Duodenal mucosa (tissue), 2 donors: Measurements from ENCODE around the gene ZNF511.
A peak's percentile ranks its signal among the peaks of the same experiment; 100 is the strongest.
"Not testable (repeated sequence)": the region's sequence is repeated elsewhere in the genome, so short reads cannot be mapped to it uniquely, and the experiment has no call there.

Experiments
- H3K27ac ChIP-seq: one replicate; pipeline ENCODE4 v1.7.0; 2013; ENCODE audit warnings: low read depth, low read length
- H3K27me3 ChIP-seq, 2 donors: one replicate each; pipeline ENCODE4 v1.7.0; 2013; ENCODE audit warnings: low read length in 2 of 2, control low read depth in 1 of 2; ENCODE audit not compliant: insufficient read depth in 2 of 2, control insufficient read depth in 1 of 2
- H3K36me3 ChIP-seq, 2 donors: one replicate each; pipeline ENCODE4 v1.7.0; 2013; ENCODE audit warnings: low read length in 2 of 2, control low read depth in 1 of 2; ENCODE audit not compliant: insufficient read depth in 2 of 2, control insufficient read depth in 1 of 2
- H3K4me1 ChIP-seq, 2 donors: one replicate each; pipeline ENCODE4 v1.7.0; 2013; ENCODE audit warnings: low read length in 2 of 2, control low read depth in 1 of 2; ENCODE audit not compliant: insufficient read depth in 2 of 2, control insufficient read depth in 1 of 2
- H3K4me3 ChIP-seq, 2 donors: one replicate each; pipeline ENCODE4 v1.7.0; 2013; ENCODE audit warnings: low read length in 2 of 2, low read depth in 1 of 2
- H3K9ac ChIP-seq, 2 donors: one replicate each; pipeline ENCODE4 v1.7.0; 2013; ENCODE audit warnings: low read length in 2 of 2, low read depth in 1 of 2
- H3K9me3 ChIP-seq, 2 donors: one replicate each; pipeline ENCODE4 v1.7.0; 2013; ENCODE audit warnings: low read length in 2 of 2, control low read depth in 1 of 2; ENCODE audit not compliant: control insufficient read depth in 1 of 2

ZNF511 gene, protein sequence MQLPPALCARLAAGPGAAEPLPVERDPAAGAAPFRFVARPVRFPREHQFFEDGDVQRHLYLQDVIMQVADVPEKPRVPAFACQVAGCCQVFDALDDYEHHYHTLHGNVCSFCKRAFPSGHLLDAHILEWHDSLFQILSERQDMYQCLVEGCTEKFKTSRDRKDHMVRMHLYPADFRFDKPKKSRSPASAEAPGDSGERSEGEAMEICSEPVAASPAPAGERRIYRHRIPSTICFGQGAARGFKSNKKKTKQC

DNA sequence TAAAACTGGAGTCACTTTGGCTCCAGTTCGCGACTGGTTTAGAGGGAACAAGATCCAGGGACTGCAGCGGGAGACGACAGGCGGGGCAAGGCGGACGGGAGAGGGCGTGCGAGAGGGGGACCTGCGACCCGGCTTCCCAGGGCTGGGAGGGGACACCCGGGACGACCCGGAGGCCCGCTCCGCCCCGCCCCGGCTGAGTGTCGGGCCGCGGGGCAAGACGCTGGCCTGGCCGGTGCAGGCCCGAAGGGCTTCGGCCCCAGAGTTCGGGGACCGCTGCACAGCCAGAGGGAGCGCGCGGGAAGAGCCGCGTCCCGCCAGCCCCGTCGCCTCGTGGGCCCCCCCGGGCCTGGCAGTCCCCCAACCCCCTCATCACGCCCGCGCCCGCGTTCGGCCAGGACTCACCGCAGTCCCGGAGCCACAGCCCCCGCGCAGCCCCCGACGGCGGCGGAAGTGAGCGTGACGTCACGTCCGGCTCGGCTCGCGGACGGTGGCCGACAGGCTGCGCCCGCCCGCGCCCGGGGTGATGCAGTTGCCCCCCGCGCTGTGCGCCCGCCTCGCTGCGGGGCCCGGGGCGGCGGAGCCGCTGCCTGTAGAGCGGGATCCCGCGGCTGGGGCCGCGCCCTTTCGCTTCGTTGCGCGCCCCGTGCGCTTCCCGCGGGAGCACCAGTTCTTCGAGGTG is at the start of gene ZNF511, which contains the start of gene TUBGCP2:
TSS of gene ZNF511 (plus strand) at position 494 of the 679 bp plus-strand sequence. CDS start at position 524, 30 bp downstream.
TSS of gene TUBGCP2 (minus strand) at position 452 of the 679 bp plus-strand sequence. CDS start 5,931 bp downstream, outside the sequence.
- H3K27ac ChIP-seq = peak within 1 kb of the TSS; percentile 95
- H3K4me1 ChIP-seq = peaks cover 25 to 33% of the 10 kb centered on the region in 2 donors
- H3K9ac ChIP-seq = peak within 1 kb of the TSS; percentile 96 to 98
- H3K4me3 ChIP-seq = peak within 1 kb of the TSS; percentile 96 to 99
- peaks cover 14 to 33% of the 10 kb centered on the region in 2 donors for H3K36me3 ChIP-seq
- H3K9me3 ChIP-seq = no peaks in the 10 kb centered on the region
- no peaks in the 10 kb centered on the region for H3K27me3 ChIP-seq

DNA sequence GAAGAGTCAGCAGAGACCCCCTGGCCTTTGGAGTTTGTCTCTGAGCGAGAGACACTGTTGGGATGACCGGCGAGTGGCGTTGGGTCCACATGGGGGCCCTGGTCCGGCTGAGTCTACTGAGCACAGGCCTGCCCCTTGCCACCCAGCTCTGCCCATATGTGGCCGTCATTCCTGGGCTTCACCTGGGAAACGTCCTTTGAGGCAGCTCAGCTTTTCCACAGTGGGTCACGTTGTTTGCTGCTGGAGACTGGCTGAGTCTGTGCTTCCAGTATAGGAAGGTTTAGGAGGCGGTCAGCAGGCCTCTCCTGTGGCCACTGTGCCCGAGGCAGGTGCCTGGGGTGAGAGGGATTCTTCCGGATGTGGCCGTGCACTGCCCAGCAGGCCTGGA is 49.1 kb upstream of the ZNF511 start:
- Histone ChIP-seq H3K4me1 (peaks cover 43 to 60% of the 10 kb centered on the region in 2 donors), H3K9me3 (no peaks in the 10 kb centered on the region), H3K27ac (no peak overlapping the region), H3K27me3 (peaks cover 0 to 5% of the 10 kb centered on the region in 2 donors), H3K9ac (no peak overlapping the region), H3K36me3 (no peaks in the 10 kb centered on the region), H3K4me3 (no peak overlapping the region)

DNA sequence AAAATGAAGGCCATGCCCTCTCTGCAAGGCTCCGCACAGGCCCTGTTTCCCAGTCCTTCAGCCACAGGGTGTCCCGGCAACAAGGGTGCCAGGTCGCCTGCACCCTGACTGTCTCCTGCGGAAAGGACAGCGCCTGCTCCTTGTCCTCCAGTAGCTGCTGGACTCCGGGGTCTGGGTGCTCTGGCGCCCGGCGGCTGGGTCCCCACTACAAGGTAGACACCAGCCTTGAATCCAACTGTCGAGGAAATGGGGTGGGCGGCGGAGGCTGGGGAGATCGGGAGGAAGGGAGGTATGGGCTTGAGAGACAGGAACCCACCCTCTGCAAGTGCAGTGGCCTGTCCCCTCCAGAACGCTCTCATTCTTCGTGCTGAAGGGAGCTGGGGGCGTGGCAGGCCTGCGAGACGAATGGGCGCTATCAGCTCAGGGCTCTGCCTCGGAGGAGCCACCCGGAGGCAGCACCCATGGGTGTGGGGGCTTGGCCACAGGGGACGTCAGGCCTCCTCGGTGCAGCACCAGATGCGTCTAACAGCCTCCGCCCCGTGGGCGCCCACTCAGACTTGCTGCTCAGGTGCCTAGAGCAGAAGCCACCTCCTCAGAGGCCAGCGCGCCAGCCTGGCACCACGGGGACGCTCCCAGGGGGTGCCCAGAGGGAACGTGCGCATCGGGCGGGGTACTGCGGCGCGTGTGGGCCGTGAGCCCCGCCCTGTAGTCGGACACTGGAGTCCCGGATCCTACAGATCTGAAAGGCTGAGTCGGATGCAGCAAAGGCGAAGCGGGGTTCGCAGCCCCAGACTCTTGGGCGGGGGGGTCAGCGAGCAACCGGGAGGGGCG is 47.6 kb upstream of the ZNF511 start:
- Histone ChIP-seq H3K4me3 (peak overlapping the region; percentile 62 to 71), H3K36me3 (no peaks in the 10 kb centered on the region), H3K9ac (peak overlapping the region; percentile 43 to 69), H3K27ac (peak overlapping the region; percentile 70), H3K4me1 (peaks cover 43 to 70% of the 10 kb centered on the region in 2 donors), H3K9me3 (no peaks in the 10 kb centered on the region), H3K27me3 (peaks cover 0 to 5% of the 10 kb centered on the region in 2 donors)

DNA sequence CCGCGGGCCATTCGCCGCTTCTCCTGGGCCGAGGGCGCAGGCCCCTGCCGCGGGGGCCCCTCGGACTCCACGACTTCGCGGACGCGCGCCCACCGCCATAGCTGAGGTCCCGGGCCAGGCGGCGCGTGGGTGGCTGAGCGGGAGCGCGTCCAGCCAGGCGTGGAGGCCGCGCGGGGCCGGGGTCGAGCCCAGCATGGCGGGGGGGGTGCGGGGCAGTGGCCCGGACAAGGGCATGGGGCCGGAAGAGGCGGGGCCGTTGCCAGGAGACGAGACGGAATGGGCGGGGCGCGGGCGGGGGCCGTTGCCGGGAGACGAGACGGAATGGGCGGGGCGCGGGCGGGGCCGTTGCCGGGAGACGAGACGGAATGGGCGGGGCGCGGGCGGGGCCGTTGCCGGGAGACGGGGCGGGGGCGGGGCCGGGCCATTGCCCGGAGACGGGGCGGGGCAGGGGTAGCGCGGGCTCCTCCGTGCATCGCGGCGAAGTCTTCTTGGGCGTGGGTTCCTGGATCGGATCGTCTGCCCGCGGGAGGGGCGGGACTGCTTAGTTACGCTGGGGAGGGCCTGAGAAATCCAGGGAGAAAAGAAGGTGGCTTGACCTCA is 46.9 kb upstream of the ZNF511 start:
- Histone ChIP-seq H3K4me1 (peaks cover 43 to 70% of the 10 kb centered on the region in 2 donors), H3K27me3 (peaks cover 0 to 5% of the 10 kb centered on the region in 2 donors), H3K9me3 (no peaks in the 10 kb centered on the region), H3K4me3 (peak overlapping the region; percentile 62 to 71), H3K27ac (peak overlapping the region; percentile 70), H3K36me3 (no peaks in the 10 kb centered on the region), H3K9ac (peak overlapping the region; percentile 43 to 69)

DNA sequence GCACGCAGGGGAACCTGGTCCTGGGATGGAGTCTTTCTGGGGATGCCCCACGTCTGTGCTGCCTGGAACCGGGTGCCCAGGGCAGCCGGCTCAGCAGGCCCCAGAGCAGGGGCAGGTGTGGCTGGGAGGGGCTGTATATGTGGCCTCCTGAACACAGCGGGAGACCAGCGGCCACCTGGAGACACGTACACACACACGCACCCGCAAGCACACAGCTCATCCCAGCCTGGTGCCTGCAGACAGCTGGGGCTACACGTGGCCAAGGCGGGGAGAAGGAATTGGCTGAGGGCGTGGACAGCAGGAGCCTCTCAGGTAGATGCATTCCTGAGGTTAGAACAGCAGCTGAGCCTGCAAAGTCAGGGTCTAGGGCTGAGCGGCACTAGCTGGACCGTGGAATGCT is 46.0 kb upstream of the ZNF511 start:
- Histone ChIP-seq H3K9ac (no peak overlapping the region), H3K27ac (no peak overlapping the region)

DNA sequence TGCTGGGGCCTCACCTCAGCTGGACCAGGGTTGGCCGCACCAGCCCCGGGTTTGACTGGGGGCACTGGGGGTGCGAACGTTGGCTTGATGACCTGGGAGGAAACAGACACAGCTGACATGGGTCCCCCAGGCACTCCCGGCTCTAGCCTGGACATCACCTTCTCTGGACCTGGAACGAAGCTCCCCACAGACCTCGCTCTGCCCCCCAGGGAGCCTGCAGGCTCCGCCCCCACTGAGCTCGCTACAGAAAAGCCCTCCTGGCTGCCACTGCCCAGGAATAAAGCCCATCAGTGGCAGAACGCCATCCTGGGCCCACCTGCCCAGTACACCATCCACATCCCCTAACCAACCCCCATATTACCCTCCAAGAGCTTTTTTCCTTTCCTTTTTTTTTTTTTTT is 45.0 kb upstream of the ZNF511 start:
- Histone ChIP-seq H3K27ac (no peak overlapping the region), H3K9me3 (no peaks in the 10 kb centered on the region), H3K27me3 (peaks cover 0 to 5% of the 10 kb centered on the region in 2 donors), H3K9ac (no peak overlapping the region), H3K4me1 (peaks cover 31 to 53% of the 10 kb centered on the region in 2 donors), H3K36me3 (no peaks in the 10 kb centered on the region), H3K4me3 (no peak overlapping the region)

More for the DNA sequence above, 46.0 kb upstream of the ZNF511 start:
- H3K36me3 ChIP-seq = no peaks in the 10 kb centered on the region
- H3K4me3 ChIP-seq = no peak overlapping the region
- H3K9me3 ChIP-seq = no peaks in the 10 kb centered on the region
- H3K4me1 ChIP-seq = peaks cover 40 to 63% of the 10 kb centered on the region in 2 donors
- H3K27me3 ChIP-seq = peaks cover 0 to 5% of the 10 kb centered on the region in 2 donors

DNA sequence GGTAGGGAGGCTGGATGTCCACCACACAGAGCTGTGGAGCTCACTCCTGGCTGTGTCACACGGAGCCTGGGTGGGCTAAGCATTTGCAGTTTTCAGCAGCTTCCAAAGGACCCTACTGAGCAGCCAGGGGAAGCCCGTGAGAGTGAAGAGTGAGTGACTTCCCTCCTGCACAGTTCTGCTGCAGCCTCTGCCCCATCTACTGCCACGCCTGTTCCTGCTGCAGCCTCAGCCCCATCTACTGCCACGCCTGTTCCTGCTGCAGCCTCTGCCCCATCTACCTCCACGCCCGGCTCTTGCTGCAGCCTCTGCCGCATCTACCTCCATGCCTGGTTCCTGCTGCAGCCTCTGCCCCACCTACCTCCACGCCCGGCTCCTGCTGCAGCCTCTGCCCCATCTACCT is 44.3 kb upstream of the ZNF511 start:
- Histone ChIP-seq H3K27me3 (peaks cover 0 to 5% of the 10 kb centered on the region in 2 donors), H3K4me3 (no peak overlapping the region), H3K36me3 (no peaks in the 10 kb centered on the region), H3K4me1 (peaks cover 23 to 45% of the 10 kb centered on the region in 2 donors), H3K9me3 (no peaks in the 10 kb centered on the region), H3K27ac (no peak overlapping the region), H3K9ac (no peak overlapping the region)

DNA sequence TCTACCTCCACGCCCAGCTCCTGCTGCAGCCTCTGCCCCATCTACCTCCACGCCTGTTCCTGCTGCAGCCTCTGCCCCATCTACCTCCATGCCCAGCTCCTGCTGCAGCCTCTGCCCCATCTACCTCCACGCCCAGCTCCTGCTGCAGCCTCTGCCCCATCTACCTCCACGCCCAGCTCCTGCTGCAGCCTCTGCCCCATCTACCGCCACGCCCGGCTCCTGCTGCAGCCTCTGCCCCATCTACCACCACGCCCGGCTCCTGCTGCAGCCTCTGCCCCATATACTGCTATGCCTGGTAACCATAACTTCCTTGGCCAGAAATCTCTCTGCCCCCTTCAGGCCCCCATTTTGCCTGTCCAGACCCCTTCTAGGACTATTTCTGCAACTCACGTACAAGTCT is 43.7 kb upstream of the ZNF511 start:
- H3K4me3 ChIP-seq, H3K9me3 ChIP-seq, H3K27ac ChIP-seq, H3K27me3 ChIP-seq, H3K9ac ChIP-seq, H3K36me3 ChIP-seq: not testable (repeated sequence)
- H3K4me1 ChIP-seq = peaks cover 17 to 40% of the 10 kb centered on the region in 2 donors

DNA sequence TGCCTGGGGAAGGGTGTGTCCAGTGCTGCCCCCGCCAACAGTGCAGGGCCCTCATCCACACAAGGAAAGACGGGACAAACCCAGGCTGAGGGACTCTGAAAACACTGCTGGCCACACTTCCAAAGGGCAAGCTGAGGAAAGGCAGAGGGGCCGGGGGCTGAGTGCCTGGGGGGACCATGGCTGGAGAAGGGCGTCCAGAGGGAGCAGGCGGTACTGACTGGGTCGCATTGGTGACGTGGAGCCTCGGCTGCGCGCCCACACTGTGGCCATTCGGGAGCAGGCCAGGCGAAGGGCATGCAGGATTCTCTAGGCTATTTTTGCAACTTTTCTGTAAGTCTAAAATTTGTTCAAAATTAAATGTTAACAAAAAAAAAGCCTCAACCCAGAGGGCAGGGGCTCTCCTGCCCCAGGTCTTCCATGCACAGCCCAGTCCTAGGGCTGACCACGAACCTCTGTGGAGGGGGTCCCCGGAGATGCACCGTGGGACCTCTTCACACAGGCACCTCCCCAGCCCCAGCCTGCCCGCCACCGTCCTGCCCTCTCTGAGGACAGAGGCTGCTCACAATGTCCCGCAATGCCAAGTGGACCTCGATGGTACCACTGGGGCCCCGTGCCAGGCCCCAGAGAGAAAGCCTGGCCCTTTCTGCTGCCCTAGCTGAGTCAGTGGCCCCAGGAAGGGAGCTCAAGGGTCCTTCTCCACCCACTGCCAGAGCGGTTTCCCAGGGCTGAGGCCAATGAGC is 42.5 kb upstream of the ZNF511 start:
- Histone ChIP-seq H3K27ac (no peak overlapping the region), H3K9me3 (no peaks in the 10 kb centered on the region), H3K4me3 (no peak overlapping the region), H3K36me3 (peaks cover 3 to 5% of the 10 kb centered on the region in 2 donors), H3K4me1 (peaks cover 17 to 28% of the 10 kb centered on the region in 2 donors), H3K27me3 (peaks cover 0 to 5% of the 10 kb centered on the region in 2 donors), H3K9ac (no peak overlapping the region)
